ENCODE data around the gene CDKL4.

CDKL4 gene

GRCh38 chr2:39133215-39133851 lies 110.4 kb downstream of the CDKL4 start:
- TF ChIP-seq ZNF8 (CRISPR knock-in tag; IDR thresholded peaks at IDR 0.05) (no peak), ZC3H10 (CRISPR knock-in tag; IDR thresholded peaks at IDR 0.05) (no peak), TSHZ2 (CRISPR knock-in tag; IDR thresholded peaks at IDR 0.05) (no peak), BACH2 (CRISPR knock-in tag; IDR thresholded peaks at IDR 0.05; ENCODE audit: borderline replicate concordance) (no peak), PPARA (CRISPR knock-in tag; IDR thresholded peaks at IDR 0.05; ENCODE audit: borderline replicate concordance) (no peak)
- TF ChIP-seq, protein P1, sequence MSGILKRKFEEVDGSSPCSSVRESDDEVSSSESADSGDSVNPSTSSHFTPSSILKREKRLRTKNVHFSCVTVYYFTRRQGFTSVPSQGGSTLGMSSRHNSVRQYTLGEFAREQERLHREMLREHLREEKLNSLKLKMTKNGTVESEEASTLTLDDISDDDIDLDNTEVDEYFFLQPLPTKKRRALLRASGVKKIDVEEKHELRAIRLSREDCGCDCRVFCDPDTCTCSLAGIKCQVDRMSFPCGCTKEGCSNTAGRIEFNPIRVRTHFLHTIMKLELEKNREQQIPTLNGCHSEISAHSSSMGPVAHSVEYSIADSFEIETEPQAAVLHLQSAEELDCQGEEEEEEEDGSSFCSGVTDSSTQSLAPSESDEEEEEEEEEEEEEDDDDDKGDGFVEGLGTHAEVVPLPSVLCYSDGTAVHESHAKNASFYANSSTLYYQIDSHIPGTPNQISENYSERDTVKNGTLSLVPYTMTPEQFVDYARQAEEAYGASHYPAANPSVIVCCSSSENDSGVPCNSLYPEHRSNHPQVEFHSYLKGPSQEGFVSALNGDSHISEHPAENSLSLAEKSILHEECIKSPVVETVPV (CRISPR knock-in tag; IDR thresholded peaks at IDR 0.05) = no peak
- TF ChIP-seq, protein P2, sequence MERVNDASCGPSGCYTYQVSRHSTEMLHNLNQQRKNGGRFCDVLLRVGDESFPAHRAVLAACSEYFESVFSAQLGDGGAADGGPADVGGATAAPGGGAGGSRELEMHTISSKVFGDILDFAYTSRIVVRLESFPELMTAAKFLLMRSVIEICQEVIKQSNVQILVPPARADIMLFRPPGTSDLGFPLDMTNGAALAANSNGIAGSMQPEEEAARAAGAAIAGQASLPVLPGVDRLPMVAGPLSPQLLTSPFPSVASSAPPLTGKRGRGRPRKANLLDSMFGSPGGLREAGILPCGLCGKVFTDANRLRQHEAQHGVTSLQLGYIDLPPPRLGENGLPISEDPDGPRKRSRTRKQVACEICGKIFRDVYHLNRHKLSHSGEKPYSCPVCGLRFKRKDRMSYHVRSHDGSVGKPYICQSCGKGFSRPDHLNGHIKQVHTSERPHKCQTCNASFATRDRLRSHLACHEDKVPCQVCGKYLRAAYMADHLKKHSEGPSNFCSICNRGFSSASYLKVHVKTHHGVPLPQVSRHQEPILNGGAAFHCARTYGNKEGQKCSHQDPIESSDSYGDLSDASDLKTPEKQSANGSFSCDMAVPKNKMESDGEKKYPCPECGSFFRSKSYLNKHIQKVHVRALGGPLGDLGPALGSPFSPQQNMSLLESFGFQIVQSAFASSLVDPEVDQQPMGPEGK (CRISPR knock-in tag; IDR thresholded peaks at IDR 0.05; ENCODE audit: borderline replicate concordance) = no peak
- no peak for ATAC-seq

DNA sequence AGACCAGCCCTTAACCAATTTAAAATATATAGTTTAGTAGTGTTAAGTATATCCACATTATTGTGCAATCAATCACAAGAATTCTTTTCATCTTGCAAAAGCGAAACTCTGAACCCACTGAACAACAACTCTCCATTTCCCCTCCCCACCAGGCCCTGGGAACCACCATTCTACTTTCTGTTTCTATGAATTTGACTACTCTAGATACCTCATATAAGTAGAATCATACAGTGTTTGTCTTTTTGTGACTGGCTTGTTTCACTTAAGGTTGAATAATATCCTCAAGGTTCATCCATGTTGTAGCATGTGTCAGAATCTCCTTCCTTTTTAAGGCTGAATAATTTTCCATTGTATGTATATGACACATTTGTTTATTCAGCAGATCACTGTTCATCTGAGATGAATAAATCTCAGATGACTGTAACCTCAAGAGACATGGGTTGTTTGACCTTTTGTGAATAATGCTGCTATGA lies 114.8 kb downstream of the CDKL4 start:
- TF ChIP-seq TOX (CRISPR knock-in tag; IDR thresholded peaks at IDR 0.05; ENCODE audit: borderline replicate concordance) (no peak), ISL1 (CRISPR knock-in tag; IDR thresholded peaks at IDR 0.05) (no peak), TSHZ2 (CRISPR knock-in tag; IDR thresholded peaks at IDR 0.05) (no peak)
- TF ChIP-seq, protein P2 (CRISPR knock-in tag; IDR thresholded peaks at IDR 0.05; ENCODE audit: borderline replicate concordance) = no peak

GRCh38 chr2:39127973-39128372 lies 115.8 kb downstream of the CDKL4 start:
- ATAC-seq = no peak
- TF ChIP-seq TCF4 (CRISPR knock-in tag; IDR thresholded peaks at IDR 0.05; ENCODE audit: borderline replicate concordance) (peak; percentile 32; the same call in 1 of the 2 replicates), TSHZ2 (CRISPR knock-in tag; IDR thresholded peaks at IDR 0.05) (peak; percentile 41; the same call in 1 of the 2 replicates), GLIS3 (CRISPR knock-in tag; IDR thresholded peaks at IDR 0.05) (no peak), TOX (CRISPR knock-in tag; IDR thresholded peaks at IDR 0.05; ENCODE audit: borderline replicate concordance) (no peak), ESRRG (CRISPR knock-in tag; IDR thresholded peaks at IDR 0.05) (no peak), SNAI2 (CRISPR knock-in tag; IDR thresholded peaks at IDR 0.05) (no peak), CREB5 (CRISPR knock-in tag; IDR thresholded peaks at IDR 0.05; ENCODE audit: low read depth) (no peak)

More for the DNA sequence above, 114.8 kb downstream of the CDKL4 start:
- ATAC-seq = no peak

All from SK-N-SH treated with all-trans-retinoic acid at 6 μM for 48 hours (cell line).